CD14-positive monocyte (primary cell): ENCODE results near the gene AKAP12. TPM values are rescaled to one million over a fixed set of nuclear protein-coding genes. Genes with fewer than 3 reads are reported as not detected.

ENCODE experiments used
- DNase-seq, 3 donors: peaks; one replicate each; pipeline ENCODE4 v3.0.0-alpha.2; 2011 to 2022
- H2AFZ ChIP-seq: 2 replicates; pipeline ENCODE4 v1.6.0; 2012; ENCODE audit warnings: mild to moderate bottlenecking, low read depth, low read length, inconsistent platforms; ENCODE audit not compliant: insufficient read depth, poor library complexity, severe bottlenecking
- H3K27ac ChIP-seq, 2 donors: 1 replicate in 1 of 2; 2 replicates in 1 of 2; pipeline ENCODE4 v1.5.1; 2012 to 2013; ENCODE audit warnings: low read length in 2 of 2, control low read depth in 1 of 2, inconsistent platforms in 1 of 2, low read depth in 1 of 2, mild to moderate bottlenecking in 1 of 2
- H3K27me3 ChIP-seq, 2 donors: one replicate each; pipeline versions ENCODE4 v1.6.0 to v1.6.1; 2011 to 2013; ENCODE audit warnings: low read length in 2 of 2; ENCODE audit not compliant: control insufficient read depth in 2 of 2, insufficient read depth in 2 of 2
- H3K36me3 ChIP-seq, 2 donors: replicated peaks in 1 of 2; 1 replicate in 1 of 2; 2 replicates in 1 of 2; pipeline versions ENCODE4 v1.5.1 to v1.6.1; 2012 to 2013; ENCODE audit warnings: low read length in 2 of 2, control low read depth in 1 of 2, inconsistent platforms in 1 of 2, mild to moderate bottlenecking in 1 of 2; ENCODE audit not compliant: insufficient read depth in 2 of 2, control insufficient read depth in 1 of 2
- H3K4me1 ChIP-seq, 2 donors: 1 replicate in 1 of 2; 2 replicates in 1 of 2; pipeline versions ENCODE4 v1.5.1 to v1.6.1; 2012 to 2013; ENCODE audit warnings: low read length in 2 of 2, control low read depth in 1 of 2, inconsistent platforms in 1 of 2, mild to moderate bottlenecking in 1 of 2, moderate library complexity in 1 of 2; ENCODE audit not compliant: insufficient read depth in 2 of 2, control insufficient read depth in 1 of 2
- H3K4me2 ChIP-seq: replicated peaks from 2 replicates; pipeline ENCODE3; 2012; ENCODE audit warnings: low read length, moderate library complexity, mild to moderate bottlenecking; ENCODE audit not compliant: poor library complexity, severe bottlenecking; ENCODE audit errors: extremely low read depth
- H3K4me3 ChIP-seq, 3 experiments: fragments of 200-600 bp in 1 of 3; sonication (generic) in 1 of 3; replicated peaks in 1 of 3; 1 replicate in 2 of 3; 2 replicates in 1 of 3; pipeline ENCODE4 v1.5.1; 2011 to 2013; ENCODE audit warnings: low read length in 3 of 3, mild to moderate bottlenecking in 3 of 3, control low read depth in 2 of 3, low read depth in 2 of 3, inconsistent platforms in 1 of 3, moderate library complexity in 1 of 3
- H3K79me2 ChIP-seq: 2 replicates; pipeline ENCODE4 v1.6.0; 2012; ENCODE audit warnings: mild to moderate bottlenecking, control low read depth, inconsistent platforms, low read length, moderate library complexity; ENCODE audit not compliant: insufficient read depth
- H3K9ac ChIP-seq: 2 replicates; pipeline ENCODE4 v1.6.0; 2017; ENCODE audit warnings: low read length, mild to moderate bottlenecking; ENCODE audit not compliant: insufficient read depth, poor library complexity, severe bottlenecking
- H3K9me3 ChIP-seq, 2 donors: replicated peaks in 1 of 2; 1 replicate in 1 of 2; 2 replicates in 1 of 2; pipeline versions ENCODE4 v1.5.1 to v1.6.1; 2012 to 2013; ENCODE audit warnings: low read length in 2 of 2, control low read depth in 1 of 2; ENCODE audit not compliant: control insufficient read depth in 1 of 2, insufficient read depth in 1 of 2
- H4K20me1 ChIP-seq: 2 replicates; pipeline ENCODE4 v1.6.0; 2012; ENCODE audit warnings: mild to moderate bottlenecking, low read length, control low read depth, moderate library complexity; ENCODE audit not compliant: insufficient read depth
- H3K27ac Mint-ChIP-seq, 7 donors: one replicate each; pipeline ENCODE4 v1.8.0; 2020; ENCODE audit warnings: mild to moderate bottlenecking in 7 of 7, mixed read lengths in 7 of 7, moderate library complexity in 6 of 7, inconsistent platforms in 2 of 7
- H3K27me3 Mint-ChIP-seq, 3 donors: one replicate each; pipeline ENCODE4 v1.8.0; 2021 to 2022; ENCODE audit warnings: low read depth in 3 of 3, mild to moderate bottlenecking in 3 of 3, mixed read lengths in 3 of 3, moderate library complexity in 3 of 3, inconsistent platforms in 1 of 3
- H3K36me3 Mint-ChIP-seq, 2 donors: one replicate each; pipeline ENCODE4 v1.8.0; 2020; ENCODE audit warnings: mixed read lengths in 2 of 2, inconsistent platforms in 1 of 2, mild to moderate bottlenecking in 1 of 2
- H3K4me1 Mint-ChIP-seq: one replicate; pipeline ENCODE4 v1.8.0; 2020; ENCODE audit warnings: mild to moderate bottlenecking, mixed read lengths
- H3K4me3 Mint-ChIP-seq, 2 donors: one replicate each; pipeline ENCODE4 v1.8.0; 2020; ENCODE audit warnings: mild to moderate bottlenecking in 2 of 2, mixed read lengths in 2 of 2, moderate library complexity in 1 of 2
- H3K9me3 Mint-ChIP-seq, 7 donors: one replicate each; pipeline ENCODE4 v1.8.0; 2020 to 2022; ENCODE audit warnings: mixed read lengths in 7 of 7, mild to moderate bottlenecking in 6 of 7, moderate library complexity in 6 of 7, inconsistent platforms in 2 of 7
- WGBS: methylation state at CpG from one replicate; pipeline ENCODE4 v1.1.5; 2013; ENCODE audit warnings: missing lambda C conversion rate; ENCODE audit not compliant: insufficient coverage; 5-methylcytosine and 5-hydroxymethylcytosine counted together
- intact Hi-C, 2 donors: fragments of 100-400 bp; cut with micrococcal nuclease; formaldehyde crosslinking; loops; one replicate each; pipeline versions ENCODE4 v1.15.0 to v1.15.1; 2023
- polyA plus RNA-seq, 3 donors: library from polyadenylated mRNA; depleted of rRNA in 1 of 3; unstranded in 2 of 3; stranded (reverse) in 1 of 3; fragments of 300-500 nt in 2 of 3; fragments of >200 nt in 1 of 3; fragmentation: Illumina TruSeq in 2 of 3; gene quantifications; 1 replicate in 2 of 3; 2 replicates in 1 of 3; pipeline ENCODE4 v1.2.3, GENCODE V29; 2012 to 2021
- TF ChIP-seq, protein P1 (sequence below): fragments of 200-600 bp; IDR thresholded peaks from one replicate; pipeline ENCODE4 v1.8.0; 2022; ENCODE audit warnings: antibody characterized with exemption, mild to moderate bottlenecking

AKAP12 gene
- polyA plus RNA-seq, 3 donors, result 0.01 TPM; not detected in 2

- H3K36me3 ChIP-seq, result no peaks in the 10 kb centered on the region
- no peaks in the 10 kb centered on the region for H3K36me3 Mint-ChIP-seq
- WGBS, result no CpG with 5 or more reads among the region's 1 CpG
- H3K9ac ChIP-seq, result no peak overlapping the region
- H3K27me3 ChIP-seq, result no peaks in the 10 kb centered on the region
- H3K9me3 ChIP-seq, result peaks cover 4 to 7% of the 10 kb centered on the region in 2 donors
- peaks cover 0 to 11% (median 9%) of the 10 kb centered on the region in 3 donors for H3K27me3 Mint-ChIP-seq
- no peak overlapping the region for H3K4me3 Mint-ChIP-seq
- H3K27ac ChIP-seq, result no peak overlapping the region
- intact Hi-C loops, result no loop called here
- TF ChIP-seq, protein P1, sequence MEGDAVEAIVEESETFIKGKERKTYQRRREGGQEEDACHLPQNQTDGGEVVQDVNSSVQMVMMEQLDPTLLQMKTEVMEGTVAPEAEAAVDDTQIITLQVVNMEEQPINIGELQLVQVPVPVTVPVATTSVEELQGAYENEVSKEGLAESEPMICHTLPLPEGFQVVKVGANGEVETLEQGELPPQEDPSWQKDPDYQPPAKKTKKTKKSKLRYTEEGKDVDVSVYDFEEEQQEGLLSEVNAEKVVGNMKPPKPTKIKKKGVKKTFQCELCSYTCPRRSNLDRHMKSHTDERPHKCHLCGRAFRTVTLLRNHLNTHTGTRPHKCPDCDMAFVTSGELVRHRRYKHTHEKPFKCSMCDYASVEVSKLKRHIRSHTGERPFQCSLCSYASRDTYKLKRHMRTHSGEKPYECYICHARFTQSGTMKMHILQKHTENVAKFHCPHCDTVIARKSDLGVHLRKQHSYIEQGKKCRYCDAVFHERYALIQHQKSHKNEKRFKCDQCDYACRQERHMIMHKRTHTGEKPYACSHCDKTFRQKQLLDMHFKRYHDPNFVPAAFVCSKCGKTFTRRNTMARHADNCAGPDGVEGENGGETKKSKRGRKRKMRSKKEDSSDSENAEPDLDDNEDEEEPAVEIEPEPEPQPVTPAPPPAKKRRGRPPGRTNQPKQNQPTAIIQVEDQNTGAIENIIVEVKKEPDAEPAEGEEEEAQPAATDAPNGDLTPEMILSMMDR, result no peak
- H3K4me2 ChIP-seq, result no peak overlapping the region
- no peak overlapping the region for H3K27ac Mint-ChIP-seq
- DNase-seq, result no peak
- H3K79me2 ChIP-seq, result no peaks in the 10 kb centered on the region
- H3K4me1 Mint-ChIP-seq, result peaks cover 6% of the 10 kb centered on the region
- peaks cover 0 to 36% (median 11%) of the 10 kb centered on the region in 7 donors for H3K9me3 Mint-ChIP-seq
- no peak overlapping the region for H3K4me3 ChIP-seq
- no peaks in the 10 kb centered on the region for H3K4me1 ChIP-seq
- no peak overlapping the region for H2AFZ ChIP-seq
- H4K20me1 ChIP-seq, result no peaks in the 10 kb centered on the region
These were observed 28.7 kb upstream of the AKAP12 start for GRCh38 chr6:151211075-151211474.

DNA sequence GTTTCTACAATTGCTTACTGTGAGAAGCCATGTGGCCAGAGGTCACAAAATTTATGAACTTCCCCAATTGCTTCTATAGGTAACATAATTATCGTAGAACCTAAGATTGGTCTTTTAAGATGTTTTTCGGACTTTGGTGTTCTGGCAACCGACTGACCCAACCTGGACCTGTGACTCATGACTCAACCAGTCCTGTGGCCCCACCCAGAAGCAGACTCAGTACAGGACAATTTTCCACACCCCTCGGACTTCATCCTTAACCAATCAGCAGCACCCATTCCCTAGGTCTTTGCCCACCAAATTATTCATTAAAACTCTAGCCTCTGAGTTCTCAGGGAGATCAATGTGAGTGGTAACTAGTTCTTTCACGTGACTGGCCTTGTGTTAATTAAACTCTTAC lies 26.4 kb upstream of the AKAP12 start:
- no peaks in the 10 kb centered on the region for H3K27me3 ChIP-seq
- DNase-seq, result no peak
- H3K4me1 Mint-ChIP-seq, result peaks cover 1% of the 10 kb centered on the region
- peaks cover 4 to 7% of the 10 kb centered on the region in 2 donors for H3K9me3 ChIP-seq
- H3K9ac ChIP-seq, result no peak overlapping the region
- H3K4me3 Mint-ChIP-seq, result no peak overlapping the region
- H3K27ac Mint-ChIP-seq, result no peak overlapping the region
- no peaks in the 10 kb centered on the region for H3K36me3 Mint-ChIP-seq
- no peak overlapping the region for H3K27ac ChIP-seq
- intact Hi-C loops, result no loop called here
- no peak overlapping the region for H3K4me3 ChIP-seq
- WGBS, result 100% methylated on average over 3 of the region's 5 CpGs
- H3K9me3 Mint-ChIP-seq, result peaks cover 0 to 36% (median 11%) of the 10 kb centered on the region in 7 donors
- no peak overlapping the region for H3K4me2 ChIP-seq
- no peaks in the 10 kb centered on the region for H3K79me2 ChIP-seq
- no peaks in the 10 kb centered on the region for H4K20me1 ChIP-seq
- H3K27me3 Mint-ChIP-seq, result peaks cover 0 to 15% (median 9%) of the 10 kb centered on the region in 3 donors
- TF ChIP-seq, protein P1, result no peak
- H3K4me1 ChIP-seq, result no peaks in the 10 kb centered on the region
- H3K36me3 ChIP-seq, result no peaks in the 10 kb centered on the region
- H2AFZ ChIP-seq, result no peak overlapping the region
